ENCODE results near the gene HBA2. TPM values are rescaled to one million over a fixed set of nuclear protein-coding genes. Genes with fewer than 3 reads are reported as not detected.

Gene HBA2
- total and polyA plus RNA-seq, 2 of the 4 experiments (the other 2 are of a cell fraction) = not detected

DNA sequence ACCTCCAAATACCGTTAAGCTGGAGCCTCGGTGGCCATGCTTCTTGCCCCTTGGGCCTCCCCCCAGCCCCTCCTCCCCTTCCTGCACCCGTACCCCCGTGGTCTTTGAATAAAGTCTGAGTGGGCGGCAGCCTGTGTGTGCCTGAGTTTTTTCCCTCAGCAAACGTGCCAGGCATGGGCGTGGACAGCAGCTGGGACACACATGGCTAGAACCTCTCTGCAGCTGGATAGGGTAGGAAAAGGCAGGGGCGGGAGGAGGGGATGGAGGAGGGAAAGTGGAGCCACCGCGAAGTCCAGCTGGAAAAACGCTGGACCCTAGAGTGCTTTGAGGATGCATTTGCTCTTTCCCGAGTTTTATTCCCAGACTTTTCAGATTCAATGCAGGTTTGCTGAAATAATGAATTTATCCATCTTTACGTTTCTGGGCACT, 4.7 kb downstream of the HBA2 start:
- no peak overlapping the region for H3K14ac ChIP-seq (replicated peaks; ENCODE audit: low read depth, low read length)
- H3K9me3 ChIP-seq (ENCODE audit: control insufficient read depth, insufficient read depth, low read length) = 0 out of 2 replicates have a peak, but pooled peaks cover 2% of the 10 kb centered on the region
- H3K56ac ChIP-seq (ENCODE audit: extremely low read depth, insufficient read depth, low read length) = no peak overlapping the region
- H3K79me1 ChIP-seq (ENCODE audit: low read depth in 1 of 2, low read length in 2 of 2) = no peaks in the 10 kb centered on the region
- H4K5ac ChIP-seq (ENCODE audit: low read depth, low read length) = no peak overlapping the region
- no peak overlapping the region for H2BK120ac ChIP-seq (ENCODE audit: low read depth, low read length)
- H2AFZ ChIP-seq (replicated peaks; ENCODE audit: low read length, poor library complexity) = no peak overlapping the region
- H3K4me3 ChIP-seq (ENCODE audit: insufficient read depth, low read depth, low read length) = no peak overlapping the region
- peaks cover 18% of the 10 kb centered on the region for H4K20me1 ChIP-seq (ENCODE audit: insufficient read depth, low read length)
- no peak overlapping the region for H2BK15ac ChIP-seq (ENCODE audit: low read depth, low read length)
- H3K4me2 ChIP-seq (ENCODE audit: low read depth, low read length) = no peak overlapping the region
- BruUV-seq (replicated peaks) = no TSS peak
- H3K18ac ChIP-seq (ENCODE audit: low read depth, low read length) = no peak overlapping the region
- H2BK20ac ChIP-seq (ENCODE audit: low read depth, low read length) = no peak overlapping the region
- H4K8ac ChIP-seq (ENCODE audit: low read depth in 2 of 2, low read length in 2 of 2) = no peak overlapping the region
- H3K27me3 ChIP-seq (ENCODE audit: control insufficient read depth, insufficient read depth, low read length) = peaks cover 40% of the 10 kb centered on the region
- TF ChIP-seq MXI1 (IDR thresholded peaks at IDR 0.05; ENCODE audit: borderline replicate concordance, low read depth, low read length) = peak; percentile 40; the same call in 1 of the 2 replicates
- TF ChIP-seq MAFK (IDR thresholded peaks at IDR 0.05; ENCODE audit: low read depth, low read length) = no peak
- H3K23ac ChIP-seq (ENCODE audit: low read depth, low read length) = no peak overlapping the region
- no peak overlapping the region for H2BK5ac ChIP-seq (ENCODE audit: low read depth, low read length, poor library complexity, severe bottlenecking)
- WGBS, 2 experiments (ENCODE audit: extremely low coverage in 2 of 2, insufficient read length in 1 of 2) = 0% methylated on average over 1 of the region's 13 CpGs; no CpG with 5 or more reads in 1 of the 2 experiments
- in situ Hi-C loops (cut with MboI; ENCODE audit: low sequenced_read_pairs) = no loop called here
- no peak overlapping the region for H4K91ac ChIP-seq (ENCODE audit: insufficient read depth, low read depth, low read length)
- H2AK9ac ChIP-seq (replicated peaks; ENCODE audit: low read depth, low read length, poor library complexity) = no peak overlapping the region
- no peak overlapping the region for H3K27ac ChIP-seq (ENCODE audit: insufficient read depth, low read length)
- ChIA-PET CTCF (no interaction called here), POLR2A (ENCODE audit: unreplicated experiment) (no interaction called here)
- DNase-seq (peak; percentile 25), ATAC-seq (ENCODE audit: low read depth) (no peak)
- no peak overlapping the region for H3K4ac ChIP-seq (ENCODE audit: low read depth, low read length)
- intact Hi-C loops (cut with micrococcal nuclease) = no loop called here
- no peak overlapping the region for H2AK5ac ChIP-seq (ENCODE audit: low read depth, low read length)
- H3K9ac ChIP-seq (ENCODE audit: low read depth, low read length) = no peak overlapping the region
- no peaks in the 10 kb centered on the region for H3K9me1 ChIP-seq (ENCODE audit: insufficient read depth, low read length)
- H3K4me1 ChIP-seq (ENCODE audit: control insufficient read depth, insufficient read depth, low read length) = peaks cover 5% of the 10 kb centered on the region; the same call in 1 of the 2 replicates
- dilution Hi-C loops (cut with HindIII; ENCODE audit: low sequenced_read_pairs, unreplicated experiment) = no loop called here
- no peaks in the 10 kb centered on the region for H3K36me3 ChIP-seq (ENCODE audit: control insufficient read depth, insufficient read depth, low read length)
